Mucosa of descending colon (tissue), 3 donors: ENCODE measurements around the gene ACP1. TPM values are rescaled to one million over a fixed set of nuclear protein-coding genes. Genes with fewer than 3 reads are reported as not detected.
A peak's percentile ranks its signal among the peaks of the same experiment; 100 is the strongest.

ENCODE experiments used
- ATAC-seq: fragments of 200-7000 bp; cut with Tn5 transposase; one replicate; pipeline ENCODE4 v1.9.1; 2020; ENCODE audit warnings: mild to moderate bottlenecking, moderate library complexity
- DNase-seq, 3 donors: peaks; one replicate each; pipeline ENCODE4 v3.0.0-alpha.2; 2020
- H3K36me3 ChIP-seq: fragments of 200-600 bp; one replicate; pipeline ENCODE4 v1.8.0; 2021; ENCODE audit warnings: low read depth, mild to moderate bottlenecking
- H3K4me1 ChIP-seq: fragments of 200-600 bp; one replicate; pipeline ENCODE4 v1.8.0; 2021; ENCODE audit warnings: low read depth, mild to moderate bottlenecking
- H3K4me3 ChIP-seq: fragments of 200-600 bp; one replicate; pipeline ENCODE4 v1.8.0; 2021; ENCODE audit warnings: mild to moderate bottlenecking
- H3K9me3 ChIP-seq: fragments of 200-600 bp; one replicate; pipeline ENCODE4 v1.8.0; 2021; ENCODE audit warnings: mild to moderate bottlenecking
- CTCF ChIP-seq: fragments of 200-600 bp; IDR thresholded peaks from one replicate; pipeline ENCODE4 v1.8.0; 2022; ENCODE audit warnings: antibody characterized with exemption, mild to moderate bottlenecking
- intact Hi-C, 2 donors: fragments of 100-400 bp; cut with DNase I in 1 of 2; cut with micrococcal nuclease in 1 of 2; formaldehyde crosslinking; loops; one replicate each; pipeline versions ENCODE4 v1.11.0 to v1.11.1; 2022; cut with DNase I, micrococcal nuclease
- total RNA-seq, 3 donors: library from RNA; stranded (reverse); fragmentation: NEBNext Ultra II Directional in 2 of 3; extraction: Animal tissue kit (Norgen Biotek cat#: 25700) in 2 of 3; gene quantifications; one replicate each; pipeline versions ENCODE4 v1.2.1 to v1.2.4, GENCODE V29; 2021 to 2023
- donor health status: DM: no; HTN: no; CAD: no; lungs with moderate emphysema.
- donor health status: DM: no; HTN: no; CAD: no.
- donor health status: DM: no; HTN: yes; CAD: no.

ACP1 gene
- total RNA-seq, 3 donors from 2014 or later = 61.9 to 87.3 (median 72.1) TPM

DNA sequence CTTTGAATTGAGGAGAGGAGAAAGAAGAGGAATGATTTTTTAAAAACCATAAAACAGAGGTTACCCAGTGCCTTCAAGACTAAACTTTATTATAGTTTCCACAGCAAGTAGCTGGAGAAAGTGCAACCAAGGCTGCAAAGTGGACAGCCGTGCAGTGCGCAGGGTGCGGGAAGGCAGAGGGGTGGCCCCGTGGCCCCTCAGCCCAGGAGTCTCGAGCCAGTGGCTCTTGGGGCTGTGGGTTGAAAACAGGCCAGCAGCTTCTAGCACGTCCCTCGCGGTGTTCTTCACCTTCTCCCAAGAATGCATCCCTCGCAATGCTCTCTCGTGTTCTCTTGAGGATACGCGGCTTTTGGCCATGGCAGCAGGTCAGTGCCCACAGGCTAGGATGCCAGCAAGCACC is 51.6 kb downstream of the ACP1 start:
- no peak for DNase-seq
- H3K9me3 ChIP-seq = no peaks in the 10 kb centered on the region
- H3K4me3 ChIP-seq = no peak overlapping the region
- no peaks in the 10 kb centered on the region for H3K36me3 ChIP-seq
- no peak for TF ChIP-seq CTCF
- intact Hi-C loops = no loop called here
- no peaks in the 10 kb centered on the region for H3K4me1 ChIP-seq
- ATAC-seq = no peak

GRCh38 chr2:317501-318424 is 53.0 kb downstream of the ACP1 start:
- intact Hi-C loops = no loop called here
- no peaks in the 10 kb centered on the region for H3K4me1 ChIP-seq
- DNase-seq = no peak
- no peak for TF ChIP-seq CTCF
- H3K4me3 ChIP-seq = no peak overlapping the region
- no peaks in the 10 kb centered on the region for H3K9me3 ChIP-seq
- peak; percentile 36 for ATAC-seq
- H3K36me3 ChIP-seq = no peaks in the 10 kb centered on the region

DNA sequence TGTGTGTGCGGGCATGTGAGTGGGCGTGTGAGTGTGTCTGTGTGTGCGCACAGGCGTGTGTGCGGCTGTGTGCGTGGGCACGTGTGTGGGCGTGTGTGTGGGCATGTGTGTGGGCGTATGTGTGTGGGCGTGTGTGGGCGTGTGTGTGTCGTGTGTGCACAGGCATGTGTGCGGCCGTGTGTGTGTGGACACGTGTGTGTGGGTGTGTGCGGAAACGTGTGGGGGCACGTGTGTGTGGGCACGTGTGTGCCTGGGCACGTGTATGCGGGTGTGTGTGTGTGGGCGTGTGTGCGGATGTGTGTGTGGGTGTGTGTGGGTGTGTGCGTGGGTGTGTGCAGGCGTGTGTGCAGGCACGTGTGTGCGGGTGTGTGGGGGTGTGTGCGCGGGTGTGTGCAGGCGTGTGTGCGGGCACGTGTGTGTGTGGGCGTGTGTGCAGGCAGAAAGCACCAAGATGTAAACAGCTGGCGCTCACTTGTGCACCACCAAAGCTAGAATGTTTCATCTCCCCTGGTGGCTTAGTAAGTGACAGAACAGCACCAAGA is 54.4 kb downstream of the ACP1 start:
- ATAC-seq (no peak), DNase-seq (no peak)
- no peaks in the 10 kb centered on the region for H3K4me1 ChIP-seq
- TF ChIP-seq CTCF = no peak
- no peaks in the 10 kb centered on the region for H3K36me3 ChIP-seq
- no peaks in the 10 kb centered on the region for H3K9me3 ChIP-seq
- H3K4me3 ChIP-seq = no peak overlapping the region
- intact Hi-C loops = no loop called here

DNA sequence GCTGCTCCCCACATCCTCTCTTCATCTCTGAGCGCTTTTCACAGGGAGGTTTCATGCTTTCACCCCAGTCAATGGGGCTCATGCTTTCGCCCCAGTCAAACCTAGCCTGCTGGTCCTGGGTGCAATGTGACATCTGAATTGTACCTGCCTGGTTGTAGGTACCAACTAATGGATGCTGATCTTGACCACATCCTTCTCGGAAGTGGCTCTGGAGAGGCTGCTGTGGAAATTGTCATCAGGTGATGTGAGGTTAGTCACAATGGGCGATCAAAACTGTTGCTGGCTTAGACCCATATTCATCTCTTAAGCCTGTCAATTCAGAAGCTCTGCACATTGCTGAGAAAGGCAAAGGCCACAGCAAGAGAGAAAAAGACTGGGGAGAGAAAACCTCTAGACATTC is 55.8 kb downstream of the ACP1 start:
- Histone ChIP-seq H3K36me3 (no peaks in the 10 kb centered on the region), H3K4me3 (no peak overlapping the region), H3K9me3 (no peaks in the 10 kb centered on the region), H3K4me1 (no peaks in the 10 kb centered on the region)
- TF ChIP-seq CTCF = no peak
- intact Hi-C loops = no loop called here
- DNase-seq = no peak
- ATAC-seq = no peak

GRCh38 chr2:322326-322725 is 57.6 kb downstream of the ACP1 start:
- H3K4me1 ChIP-seq = no peaks in the 10 kb centered on the region
- no peaks in the 10 kb centered on the region for H3K36me3 ChIP-seq
- ATAC-seq = no peak
- DNase-seq = no peak
- H3K4me3 ChIP-seq = no peak overlapping the region
- intact Hi-C loops = no loop called here
- H3K9me3 ChIP-seq = no peaks in the 10 kb centered on the region
- no peak for TF ChIP-seq CTCF
